ENCODE data around the gene CACNA2D3.

DNA sequence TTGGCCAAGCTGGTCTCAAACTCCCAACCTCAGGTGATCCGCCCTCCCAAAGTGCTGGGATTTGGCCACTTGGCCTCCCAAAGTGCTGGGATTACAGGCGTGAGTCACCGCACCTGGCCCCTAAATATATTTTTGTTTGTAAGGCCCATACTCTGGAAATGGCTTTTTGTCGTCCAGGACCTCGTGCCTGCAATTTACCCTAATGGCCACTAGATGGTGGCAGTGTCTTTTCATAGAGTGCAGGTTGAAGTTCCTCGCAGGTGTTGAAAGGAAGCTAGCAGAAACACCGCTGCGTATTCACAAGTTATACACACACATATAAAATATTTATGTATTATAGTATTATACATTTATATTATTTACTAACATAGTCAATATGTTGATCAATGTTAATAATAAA, 708.3 kb downstream of the CACNA2D3 start:
- TF ChIP-seq, protein P1, sequence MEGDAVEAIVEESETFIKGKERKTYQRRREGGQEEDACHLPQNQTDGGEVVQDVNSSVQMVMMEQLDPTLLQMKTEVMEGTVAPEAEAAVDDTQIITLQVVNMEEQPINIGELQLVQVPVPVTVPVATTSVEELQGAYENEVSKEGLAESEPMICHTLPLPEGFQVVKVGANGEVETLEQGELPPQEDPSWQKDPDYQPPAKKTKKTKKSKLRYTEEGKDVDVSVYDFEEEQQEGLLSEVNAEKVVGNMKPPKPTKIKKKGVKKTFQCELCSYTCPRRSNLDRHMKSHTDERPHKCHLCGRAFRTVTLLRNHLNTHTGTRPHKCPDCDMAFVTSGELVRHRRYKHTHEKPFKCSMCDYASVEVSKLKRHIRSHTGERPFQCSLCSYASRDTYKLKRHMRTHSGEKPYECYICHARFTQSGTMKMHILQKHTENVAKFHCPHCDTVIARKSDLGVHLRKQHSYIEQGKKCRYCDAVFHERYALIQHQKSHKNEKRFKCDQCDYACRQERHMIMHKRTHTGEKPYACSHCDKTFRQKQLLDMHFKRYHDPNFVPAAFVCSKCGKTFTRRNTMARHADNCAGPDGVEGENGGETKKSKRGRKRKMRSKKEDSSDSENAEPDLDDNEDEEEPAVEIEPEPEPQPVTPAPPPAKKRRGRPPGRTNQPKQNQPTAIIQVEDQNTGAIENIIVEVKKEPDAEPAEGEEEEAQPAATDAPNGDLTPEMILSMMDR (IDR thresholded peaks at IDR 0.05) = peak; percentile 52
- TF ChIP-seq CHD2 (IDR thresholded peaks at IDR 0.05; ENCODE audit: low read length, partially characterized antibody) (no peak), RAD21 (conservative IDR thresholded peaks at IDR 0.05 in 1 of 2, IDR thresholded peaks at IDR 0.05 in 1 of 2) (peak; percentile 57 to 71), BHLHE40 (IDR thresholded peaks at IDR 0.05; ENCODE audit: low read depth, low read length) (no peak), ESRRA (IDR thresholded peaks at IDR 0.05; ENCODE audit: borderline replicate concordance, low read length) (no peak), SMC3 (IDR thresholded peaks at IDR 0.05) (peak; percentile 40; the same call in 2 of the 3 replicates), PHF8 (IDR thresholded peaks at IDR 0.05; ENCODE audit: borderline replicate concordance, low read depth) (no peak), EHF (CRISPR knock-in tag; IDR thresholded peaks at IDR 0.05) (no peak)
- TF ChIP-seq, protein P2, sequence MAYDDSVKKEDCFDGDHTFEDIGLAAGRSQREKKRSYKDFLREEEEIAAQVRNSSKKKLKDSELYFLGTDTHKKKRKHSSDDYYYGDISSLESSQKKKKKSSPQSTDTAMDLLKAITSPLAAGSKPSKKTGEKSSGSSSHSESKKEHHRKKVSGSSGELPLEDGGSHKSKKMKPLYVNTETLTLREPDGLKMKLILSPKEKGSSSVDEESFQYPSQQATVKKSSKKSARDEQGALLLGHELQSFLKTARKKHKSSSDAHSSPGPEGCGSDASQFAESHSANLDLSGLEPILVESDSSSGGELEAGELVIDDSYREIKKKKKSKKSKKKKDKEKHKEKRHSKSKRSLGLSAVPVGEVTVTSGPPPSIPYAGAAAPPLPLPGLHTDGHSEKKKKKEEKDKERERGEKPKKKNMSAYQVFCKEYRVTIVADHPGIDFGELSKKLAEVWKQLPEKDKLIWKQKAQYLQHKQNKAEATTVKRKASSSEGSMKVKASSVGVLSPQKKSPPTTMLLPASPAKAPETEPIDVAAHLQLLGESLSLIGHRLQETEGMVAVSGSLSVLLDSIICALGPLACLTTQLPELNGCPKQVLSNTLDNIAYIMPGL (CRISPR knock-in tag; IDR thresholded peaks at IDR 0.05; ENCODE audit: borderline replicate concordance) = no peak
- TF ChIP-seq, protein P3, sequence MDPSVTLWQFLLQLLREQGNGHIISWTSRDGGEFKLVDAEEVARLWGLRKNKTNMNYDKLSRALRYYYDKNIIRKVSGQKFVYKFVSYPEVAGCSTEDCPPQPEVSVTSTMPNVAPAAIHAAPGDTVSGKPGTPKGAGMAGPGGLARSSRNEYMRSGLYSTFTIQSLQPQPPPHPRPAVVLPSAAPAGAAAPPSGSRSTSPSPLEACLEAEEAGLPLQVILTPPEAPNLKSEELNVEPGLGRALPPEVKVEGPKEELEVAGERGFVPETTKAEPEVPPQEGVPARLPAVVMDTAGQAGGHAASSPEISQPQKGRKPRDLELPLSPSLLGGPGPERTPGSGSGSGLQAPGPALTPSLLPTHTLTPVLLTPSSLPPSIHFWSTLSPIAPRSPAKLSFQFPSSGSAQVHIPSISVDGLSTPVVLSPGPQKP (IDR thresholded peaks at IDR 0.05; ENCODE audit: low read depth, low read length) = no peak

All from A549 (cell line).